Neural cell (in vitro differentiated cells): Measurements from ENCODE around the gene RHCE.

Source experiments
- CTCF ChIP-seq: fragments of 450-650 bp; IDR thresholded peaks from 2 replicates; pipeline ENCODE4 v1.5.1; 2014; ENCODE audit warnings: antibody characterized with exemption, mild to moderate bottlenecking, moderate library complexity; ENCODE audit not compliant: poor library complexity, severe bottlenecking
- EP300 ChIP-seq: fragments of 450-650 bp; conservative IDR thresholded peaks from 2 replicates; pipeline ENCODE4 v1.6.1; 2014; ENCODE audit warnings: antibody characterized with exemption, mild to moderate bottlenecking, moderate library complexity; ENCODE audit not compliant: poor library complexity, severe bottlenecking
- EZH2 ChIP-seq: fragments of 200-600, 300-800 bp; shearing (Covaris generic), sonication (generic); IDR thresholded peaks from 2 replicates; pipeline ENCODE4 v1.6.1; 2014; ENCODE audit warnings: antibody characterized with exemption, low read length, borderline replicate concordance, mild to moderate bottlenecking; ENCODE audit not compliant: insufficient read depth, poor library complexity, severe bottlenecking
- MXI1 ChIP-seq: fragments of 450-650 bp; conservative IDR thresholded peaks from 2 replicates; pipeline ENCODE4 v1.6.1; 2014; ENCODE audit warnings: antibody characterized with exemption, mild to moderate bottlenecking; ENCODE audit not compliant: poor library complexity, severe bottlenecking
- POLR2AphosphoS5 ChIP-seq: IDR thresholded peaks from 2 replicates; pipeline ENCODE4 v1.6.1; 2012
- RAD21 ChIP-seq: fragments of 450-650 bp; conservative IDR thresholded peaks from 2 replicates; pipeline ENCODE4 v1.6.1; 2014; ENCODE audit warnings: antibody characterized with exemption, mild to moderate bottlenecking, moderate library complexity
- SMC3 ChIP-seq: fragments of 450-650 bp; conservative IDR thresholded peaks from 2 replicates; pipeline ENCODE4 v1.6.1; 2014; ENCODE audit warnings: antibody characterized with exemption, mild to moderate bottlenecking, moderate library complexity; ENCODE audit not compliant: poor library complexity
- TF ChIP-seq, protein P1 (sequence below): IDR thresholded peaks from 2 replicates; pipeline ENCODE4 v1.6.1; 2012; ENCODE audit warnings: borderline replicate concordance

DNA sequence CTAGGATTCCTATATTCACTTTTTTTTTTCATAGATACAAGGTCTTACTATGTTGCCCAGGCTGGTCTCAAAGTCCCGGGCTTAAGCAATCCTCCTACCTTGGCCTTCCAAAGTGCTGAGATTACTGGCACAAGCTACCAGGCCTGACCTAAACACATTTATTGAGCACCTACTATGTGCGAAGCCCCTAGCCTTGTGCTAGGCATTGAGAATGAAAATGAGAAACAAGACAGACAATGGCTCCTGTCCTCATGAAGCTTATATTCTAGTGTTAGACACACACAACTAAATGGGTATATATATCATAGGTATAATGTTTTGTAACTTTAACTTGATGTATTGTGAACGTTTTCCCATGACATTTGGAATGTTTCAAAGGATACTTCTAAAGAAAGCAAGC is 71.0 kb downstream of the RHCE start:
- TF ChIP-seq CTCF (no peak), POLR2AphosphoS5 (no peak), RAD21 (no peak), EP300 (no peak), SMC3 (no peak), EZH2 (no peak), MXI1 (no peak)
- TF ChIP-seq, protein P1, sequence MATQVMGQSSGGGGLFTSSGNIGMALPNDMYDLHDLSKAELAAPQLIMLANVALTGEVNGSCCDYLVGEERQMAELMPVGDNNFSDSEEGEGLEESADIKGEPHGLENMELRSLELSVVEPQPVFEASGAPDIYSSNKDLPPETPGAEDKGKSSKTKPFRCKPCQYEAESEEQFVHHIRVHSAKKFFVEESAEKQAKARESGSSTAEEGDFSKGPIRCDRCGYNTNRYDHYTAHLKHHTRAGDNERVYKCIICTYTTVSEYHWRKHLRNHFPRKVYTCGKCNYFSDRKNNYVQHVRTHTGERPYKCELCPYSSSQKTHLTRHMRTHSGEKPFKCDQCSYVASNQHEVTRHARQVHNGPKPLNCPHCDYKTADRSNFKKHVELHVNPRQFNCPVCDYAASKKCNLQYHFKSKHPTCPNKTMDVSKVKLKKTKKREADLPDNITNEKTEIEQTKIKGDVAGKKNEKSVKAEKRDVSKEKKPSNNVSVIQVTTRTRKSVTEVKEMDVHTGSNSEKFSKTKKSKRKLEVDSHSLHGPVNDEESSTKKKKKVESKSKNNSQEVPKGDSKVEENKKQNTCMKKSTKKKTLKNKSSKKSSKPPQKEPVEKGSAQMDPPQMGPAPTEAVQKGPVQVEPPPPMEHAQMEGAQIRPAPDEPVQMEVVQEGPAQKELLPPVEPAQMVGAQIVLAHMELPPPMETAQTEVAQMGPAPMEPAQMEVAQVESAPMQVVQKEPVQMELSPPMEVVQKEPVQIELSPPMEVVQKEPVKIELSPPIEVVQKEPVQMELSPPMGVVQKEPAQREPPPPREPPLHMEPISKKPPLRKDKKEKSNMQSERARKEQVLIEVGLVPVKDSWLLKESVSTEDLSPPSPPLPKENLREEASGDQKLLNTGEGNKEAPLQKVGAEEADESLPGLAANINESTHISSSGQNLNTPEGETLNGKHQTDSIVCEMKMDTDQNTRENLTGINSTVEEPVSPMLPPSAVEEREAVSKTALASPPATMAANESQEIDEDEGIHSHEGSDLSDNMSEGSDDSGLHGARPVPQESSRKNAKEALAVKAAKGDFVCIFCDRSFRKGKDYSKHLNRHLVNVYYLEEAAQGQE: no peak
